Peyer's patch (tissue), 4 donors: Measurements from ENCODE around the gene TRMT11.

Experiments used
- POLR2A ChIP-seq, 2 donors: fragments of 450-650 bp; IDR thresholded peaks; one replicate each; pipeline ENCODE4 v1.5.1; 2017; ENCODE audit warnings: antibody characterized with exemption in 2 of 2, mild to moderate bottlenecking in 2 of 2, moderate library complexity in 2 of 2
- TF ChIP-seq, protein P1 (sequence below), 6 experiments: fragments of 450-650 bp in 4 of 6; fragments of 200-600 bp in 2 of 6; sonication (generic) in 1 of 6; IDR thresholded peaks; one replicate each; pipeline ENCODE4 v1.5.1; 2017 to 2019; ENCODE audit warnings: antibody characterized with exemption in 6 of 6, mild to moderate bottlenecking in 3 of 6, moderate library complexity in 1 of 6

DNA sequence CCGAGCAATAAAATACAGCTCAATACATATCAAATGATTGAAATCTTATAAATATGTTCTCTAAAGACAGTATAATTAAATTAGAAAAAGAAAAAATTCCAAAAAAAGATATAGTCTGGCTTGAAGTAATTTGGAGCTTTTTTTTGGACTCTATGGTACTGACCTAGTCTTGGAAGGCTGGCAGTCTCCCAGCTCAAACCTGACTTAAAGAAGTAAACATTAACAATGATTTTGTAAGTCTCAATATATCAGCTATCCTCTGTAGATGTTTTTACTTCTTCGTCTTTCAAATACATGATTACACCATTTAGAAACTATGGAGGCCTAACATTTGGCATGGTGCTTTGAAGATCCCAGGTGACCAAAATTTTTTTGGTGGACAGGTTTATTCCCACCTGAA is 15.6 kb upstream of the TRMT11 start:
- TF ChIP-seq, protein P1, sequence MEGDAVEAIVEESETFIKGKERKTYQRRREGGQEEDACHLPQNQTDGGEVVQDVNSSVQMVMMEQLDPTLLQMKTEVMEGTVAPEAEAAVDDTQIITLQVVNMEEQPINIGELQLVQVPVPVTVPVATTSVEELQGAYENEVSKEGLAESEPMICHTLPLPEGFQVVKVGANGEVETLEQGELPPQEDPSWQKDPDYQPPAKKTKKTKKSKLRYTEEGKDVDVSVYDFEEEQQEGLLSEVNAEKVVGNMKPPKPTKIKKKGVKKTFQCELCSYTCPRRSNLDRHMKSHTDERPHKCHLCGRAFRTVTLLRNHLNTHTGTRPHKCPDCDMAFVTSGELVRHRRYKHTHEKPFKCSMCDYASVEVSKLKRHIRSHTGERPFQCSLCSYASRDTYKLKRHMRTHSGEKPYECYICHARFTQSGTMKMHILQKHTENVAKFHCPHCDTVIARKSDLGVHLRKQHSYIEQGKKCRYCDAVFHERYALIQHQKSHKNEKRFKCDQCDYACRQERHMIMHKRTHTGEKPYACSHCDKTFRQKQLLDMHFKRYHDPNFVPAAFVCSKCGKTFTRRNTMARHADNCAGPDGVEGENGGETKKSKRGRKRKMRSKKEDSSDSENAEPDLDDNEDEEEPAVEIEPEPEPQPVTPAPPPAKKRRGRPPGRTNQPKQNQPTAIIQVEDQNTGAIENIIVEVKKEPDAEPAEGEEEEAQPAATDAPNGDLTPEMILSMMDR (IDR thresholded peaks at IDR 0.05), result no peak
- TF ChIP-seq POLR2A (IDR thresholded peaks at IDR 0.05), result no peak
